ENCODE measurements around the gene PAAF1.
A peak's percentile ranks its signal among the peaks of the same experiment; 100 is the strongest.
"Not testable (repeated sequence)": the region's sequence is repeated elsewhere in the genome, so short reads cannot be mapped to it uniquely, and the experiment has no call there.

PAAF1 gene

DNA sequence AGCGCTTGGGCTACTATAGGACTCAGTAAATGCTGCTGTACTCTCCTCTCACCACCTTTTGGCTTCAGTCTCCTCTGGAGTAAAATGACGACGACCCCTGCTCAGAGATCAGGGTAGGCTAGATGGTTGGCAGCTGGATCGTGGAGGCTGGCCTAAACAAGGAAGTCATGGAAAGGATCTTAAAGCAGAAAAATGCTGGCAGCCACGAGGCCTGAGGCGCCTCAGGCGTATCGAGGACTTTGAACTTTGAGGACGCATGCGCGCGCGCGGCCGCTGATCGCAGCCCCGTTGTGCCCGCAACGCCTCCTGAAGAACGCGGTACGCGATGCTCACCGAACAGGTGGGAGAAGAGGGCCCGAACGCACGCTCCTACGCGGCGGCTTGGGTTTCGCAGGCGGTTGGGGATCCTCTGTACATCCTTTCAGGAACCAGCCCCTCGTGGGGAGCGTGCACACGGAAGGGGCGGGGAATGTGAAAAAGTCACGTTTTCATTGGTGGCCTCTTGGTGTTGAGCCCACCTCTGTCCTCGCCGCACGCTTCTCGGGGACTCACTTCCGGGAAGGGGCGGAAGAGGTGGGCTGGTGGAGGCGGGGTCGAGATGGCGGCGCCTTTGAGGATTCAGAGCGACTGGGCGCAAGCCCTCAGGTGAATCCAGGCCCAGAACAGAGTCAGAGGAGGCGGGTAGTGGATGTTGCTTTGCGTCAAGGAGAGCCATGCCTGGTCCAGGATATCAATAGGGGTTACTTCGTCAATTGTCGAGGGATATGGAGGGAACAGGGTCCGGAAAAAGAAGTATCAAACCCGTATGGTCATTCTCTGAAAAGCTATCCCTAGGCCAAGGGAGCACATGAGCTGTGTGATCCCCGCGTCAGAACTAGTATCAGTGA lies at the start of gene PAAF1, which contains the start of gene COA4:
Gene PAAF1, plus strand, starts transcription at position 576 of the 887 bp plus-strand sequence. Its CDS starts 23 bp downstream, at position 599.
Gene COA4, minus strand, starts transcription at position 423 of the 887 bp plus-strand sequence. CDS start 3,468 bp downstream, outside the sequence.
- DNase-seq = peak; percentile 53 to 97 (median 90)

DNA sequence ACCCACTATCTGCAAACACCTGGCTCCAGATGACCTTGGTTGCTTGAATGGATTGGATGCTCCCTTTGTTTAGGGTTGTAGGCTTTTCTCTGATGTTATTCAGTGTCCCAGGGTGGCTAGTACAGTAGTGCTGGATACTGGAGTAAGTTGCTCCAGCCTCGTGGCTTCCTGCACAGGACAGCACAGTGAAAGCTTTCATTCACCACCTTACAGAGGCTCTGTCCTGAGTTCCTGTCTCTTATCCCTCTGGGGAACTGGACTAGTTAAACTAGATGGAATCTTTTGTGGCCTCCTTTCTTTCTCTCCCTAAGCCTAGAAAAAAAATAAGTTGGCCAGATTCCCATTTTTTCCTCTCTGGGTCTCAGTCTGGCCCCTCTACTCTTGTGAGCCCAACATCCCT lies 46.5 kb upstream of the PAAF1 start:
- DNase-seq = no peak

- no peak for DNase-seq
Observed at GRCh38 chr11:73833067-73833466, 43.7 kb upstream of the PAAF1 start.

- peak in 2 of 56 donors; percentile 2 for DNase-seq
Observed at GRCh38 chr11:73838443-73839122, 38.2 kb upstream of the PAAF1 start.

GRCh38 chr11:73839123-73839457 lies 37.7 kb upstream of the PAAF1 start:
- no peak for DNase-seq

GRCh38 chr11:73851046-73851764 lies 25.6 kb upstream of the PAAF1 start:
- no peak for DNase-seq

- DNase-seq = no peak
Observed at GRCh38 chr11:73852049-73852448, 24.8 kb upstream of the PAAF1 start.

- DNase-seq = no peak
Observed at GRCh38 chr11:73854680-73855079, 22.1 kb upstream of the PAAF1 start.

DNA sequence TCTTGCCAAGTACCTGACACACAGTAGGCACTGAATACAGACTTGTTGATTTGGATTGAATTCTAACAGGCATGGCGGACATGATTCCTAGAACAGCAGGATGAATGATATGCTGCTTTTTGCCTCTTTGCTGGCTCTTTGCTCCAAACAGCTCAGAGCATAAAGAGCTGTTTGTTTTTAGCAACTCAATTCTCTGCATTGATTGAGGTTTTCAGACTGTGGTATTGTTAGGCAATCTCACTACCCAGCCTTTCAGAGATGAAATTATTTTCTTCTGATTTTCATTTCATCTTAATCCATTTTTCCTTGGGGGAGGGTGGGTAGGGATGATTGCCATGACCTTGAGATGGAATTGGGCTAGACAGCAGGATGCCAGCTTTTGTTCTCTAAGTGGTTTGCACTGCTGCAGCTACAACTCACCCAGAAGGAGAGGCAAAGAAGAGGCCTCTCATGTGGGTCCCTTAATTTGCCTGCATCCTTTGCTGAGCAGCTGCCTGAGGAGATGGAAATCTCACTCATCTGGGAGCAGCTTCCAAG lies 20.7 kb upstream of the PAAF1 start:
- peak in 39 of 56 donors; percentile 2 to 67 (median 22) for DNase-seq

DNA sequence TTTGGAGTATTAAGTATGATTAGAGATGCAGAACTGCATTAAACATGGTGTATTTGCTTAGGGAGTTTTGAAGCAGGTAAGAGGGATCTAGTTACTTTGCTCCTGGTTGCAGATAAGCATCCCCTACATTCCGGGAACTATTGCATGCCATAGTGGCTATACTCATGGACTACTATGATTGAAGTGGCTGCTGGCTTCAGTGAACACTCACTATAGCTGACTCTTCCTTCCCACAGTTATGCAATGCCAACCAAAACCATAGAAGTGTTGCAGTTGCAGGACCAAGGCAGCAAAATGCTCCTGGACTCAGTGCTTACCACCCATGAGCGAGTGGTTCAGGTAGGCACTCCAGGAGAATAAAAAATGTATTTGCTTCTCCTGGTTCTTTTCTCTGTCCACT lies 17.1 kb upstream of the PAAF1 start:
- no peak for DNase-seq

- no peak for DNase-seq
Observed at GRCh38 chr11:73860202-73860601, 16.6 kb upstream of the PAAF1 start.

DNA sequence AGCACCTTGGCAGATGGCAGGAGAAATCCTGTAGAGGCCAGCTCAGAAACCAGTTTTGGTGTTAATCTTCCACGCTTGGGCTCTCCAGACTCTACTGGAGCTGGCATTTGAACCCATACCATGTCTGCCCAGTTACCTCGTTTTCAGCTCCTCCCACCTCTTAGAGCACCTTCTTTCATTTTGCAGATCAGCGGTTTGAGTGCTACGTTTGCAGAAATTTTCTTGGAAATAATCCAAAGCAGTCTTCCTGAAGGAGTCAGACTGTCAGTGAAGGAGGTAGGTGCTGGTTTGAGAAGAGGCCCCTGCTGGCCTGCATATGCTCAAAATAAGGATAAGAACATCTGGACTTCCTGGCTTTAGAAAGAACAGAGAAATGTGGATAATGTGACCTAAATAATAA lies 13.8 kb upstream of the PAAF1 start:
- DNase-seq = no peak

GRCh38 chr11:73866095-73866579 lies 10.7 kb upstream of the PAAF1 start:
- DNase-seq = no peak

GRCh38 chr11:73866586-73866996 lies 10.2 kb upstream of the PAAF1 start:
- no peak for DNase-seq

DNA sequence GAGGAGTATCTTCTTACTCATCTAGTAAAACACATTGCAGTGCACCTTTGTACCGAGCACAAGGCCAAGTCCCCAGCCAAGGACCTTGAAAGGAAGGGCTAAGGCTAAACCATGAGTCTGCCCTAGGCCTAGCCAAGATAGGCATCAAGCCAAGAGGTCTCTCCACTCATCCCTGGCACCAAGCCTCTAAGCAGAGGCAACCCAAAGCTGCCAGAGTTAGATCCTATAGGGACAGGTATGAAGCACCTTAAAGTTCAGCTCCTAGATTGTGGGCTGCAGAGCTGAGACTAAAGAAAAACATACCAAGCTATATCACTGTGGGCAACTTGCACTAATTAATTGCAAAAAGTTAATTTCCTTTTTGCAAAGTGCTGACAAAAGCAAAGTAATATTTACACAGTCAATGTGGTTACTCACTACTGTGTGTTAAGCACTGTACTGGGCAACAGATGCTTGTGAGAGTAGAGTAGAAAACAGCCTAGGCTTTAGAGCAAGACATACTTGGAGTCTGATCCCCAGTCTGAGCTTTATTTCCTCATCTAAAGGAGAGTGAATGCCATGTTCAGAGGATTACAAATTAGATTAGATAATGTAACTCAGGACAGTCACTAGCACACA lies 7.4 kb upstream of the PAAF1 start:
- DNase-seq = no peak

DNA sequence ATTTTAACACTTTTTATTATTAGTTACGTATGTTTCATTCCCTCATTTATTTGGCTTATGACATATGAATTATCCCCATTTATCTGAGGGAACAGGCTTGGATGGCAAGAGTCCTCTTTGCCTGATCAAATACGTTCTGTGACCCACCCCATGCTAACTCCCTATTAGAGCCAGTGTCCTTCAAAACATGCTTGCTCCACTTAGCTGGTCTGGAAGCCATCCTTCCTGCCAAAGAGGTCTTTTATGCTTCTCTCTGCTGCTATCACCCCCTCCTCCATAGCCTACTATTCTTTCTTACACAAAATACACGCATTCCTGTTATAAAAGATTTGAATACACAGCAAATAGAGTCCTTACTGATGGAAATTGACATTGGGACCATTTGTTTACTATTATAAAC lies 6.5 kb upstream of the PAAF1 start:
- no peak for DNase-seq

GRCh38 chr11:73872749-73873357 lies 3.9 kb upstream of the PAAF1 start:
- DNase-seq = no peak

DNA sequence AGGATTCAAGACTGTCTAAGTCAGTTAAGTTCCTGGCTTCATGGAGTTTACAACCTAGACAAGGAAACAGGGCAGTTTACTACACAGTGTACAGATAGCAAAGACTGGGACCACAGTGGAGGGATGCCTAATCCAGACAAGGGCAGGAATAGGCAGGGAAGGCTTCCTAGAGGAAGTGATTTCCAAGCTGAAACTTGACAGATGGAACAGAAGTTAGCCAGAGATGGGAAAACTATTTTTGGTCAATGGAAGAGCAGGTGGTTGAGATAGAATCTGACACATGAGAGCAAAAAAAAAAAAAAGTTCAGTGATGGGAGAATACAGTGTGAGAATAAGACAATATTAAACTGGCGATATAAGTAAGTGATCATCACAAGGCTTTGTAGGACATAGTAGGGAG lies 1.4 kb upstream of the PAAF1 start:
- no peak for DNase-seq

DNA sequence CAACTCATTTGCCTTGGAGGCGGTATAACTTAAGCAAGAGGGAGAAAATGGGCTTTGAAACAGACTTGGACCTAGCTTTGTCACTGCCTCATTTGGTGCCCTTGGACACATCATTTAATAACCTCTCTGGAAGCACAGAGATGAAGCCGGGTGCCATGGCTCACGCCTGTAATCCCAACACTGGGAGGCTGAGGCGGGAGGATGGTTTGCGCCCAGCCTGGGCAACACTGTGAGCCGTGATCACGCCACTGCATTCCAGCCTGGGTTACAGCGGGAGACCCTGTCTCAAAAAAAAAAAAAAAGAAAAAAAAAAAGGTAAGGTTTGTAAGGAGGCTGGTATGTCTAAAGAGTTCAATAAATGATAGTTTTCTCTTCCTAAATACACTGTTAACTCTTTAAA lies 959 bp upstream of the PAAF1 start:
- no peak for DNase-seq

DNA sequence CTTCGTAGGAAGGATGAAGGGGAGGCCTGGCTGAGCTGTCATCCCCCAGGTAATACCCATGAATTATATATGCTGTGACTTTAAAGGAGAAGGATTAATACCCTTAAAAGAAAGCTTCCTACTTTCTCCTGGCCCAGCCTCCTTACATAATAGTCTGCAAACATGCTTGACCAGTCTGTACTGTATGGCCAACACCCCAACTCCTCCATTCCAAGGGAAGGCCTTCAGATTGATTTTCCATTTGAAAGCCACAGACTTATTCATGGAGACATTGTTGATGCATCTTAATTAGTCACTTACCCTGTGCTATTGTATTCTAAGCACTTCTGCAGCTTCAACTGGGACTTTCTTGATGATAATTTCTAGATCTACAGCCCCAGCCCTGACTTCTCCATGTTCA lies 2.0 kb downstream of the PAAF1 start:
- no peak for DNase-seq

- not testable (repeated sequence) for DNase-seq
Observed at GRCh38 chr11:73880449-73880848, 3.6 kb downstream of the PAAF1 start.

All from amygdala (tissue), 56 donors.